Measurements from ENCODE around the gene CADPS2.
"Not testable (repeated sequence)": the region's sequence is repeated elsewhere in the genome, so short reads cannot be mapped to it uniquely, and the experiment has no call there.

Gene CADPS2

GRCh38 chr7:122849322-122849956, 36.8 kb downstream of the CADPS2 start:
- DNase-seq: no peak

- DNase-seq: no peak
Observed at GRCh38 chr7:122847871-122848473, 38.3 kb downstream of the CADPS2 start.

GRCh38 chr7:122846591-122846990, 39.7 kb downstream of the CADPS2 start:
- no peak for DNase-seq

- no peak for DNase-seq
Observed at GRCh38 chr7:122845286-122845685, 41.0 kb downstream of the CADPS2 start.

- no peak for DNase-seq
Observed at GRCh38 chr7:122844191-122844988, 41.9 kb downstream of the CADPS2 start.

- DNase-seq: no peak
Observed at GRCh38 chr7:122842971-122843370, 43.3 kb downstream of the CADPS2 start.

- DNase-seq: not testable (repeated sequence)
Observed at GRCh38 chr7:122836286-122836685, 50.0 kb downstream of the CADPS2 start.

- not testable (repeated sequence) for DNase-seq
Observed at GRCh38 chr7:122834571-122834942, 51.7 kb downstream of the CADPS2 start.

- DNase-seq: no peak
Observed at GRCh38 chr7:122833888-122834570, 52.2 kb downstream of the CADPS2 start.

GRCh38 chr7:122831436-122831835, 54.8 kb downstream of the CADPS2 start:
- DNase-seq: no peak

GRCh38 chr7:122829962-122830361, 56.3 kb downstream of the CADPS2 start:
- no peak for DNase-seq

GRCh38 chr7:122827763-122828162, 58.5 kb downstream of the CADPS2 start:
- no peak for DNase-seq

- no peak for DNase-seq
Observed at GRCh38 chr7:122813845-122814244, 72.4 kb downstream of the CADPS2 start.

GRCh38 chr7:122803851-122804250, 82.4 kb downstream of the CADPS2 start:
- no peak for DNase-seq

GRCh38 chr7:122803323-122803722, 82.9 kb downstream of the CADPS2 start:
- peak in 1 of 2 experiments; percentile 7 for DNase-seq

GRCh38 chr7:122802301-122802751, 83.9 kb downstream of the CADPS2 start:
- DNase-seq: no peak

- no peak for DNase-seq
Observed at GRCh38 chr7:122791959-122792545, 94.2 kb downstream of the CADPS2 start.

- DNase-seq: no peak
Observed at GRCh38 chr7:122790591-122790990, 95.7 kb downstream of the CADPS2 start.

- DNase-seq: no peak
Observed at GRCh38 chr7:122790132-122790531, 96.1 kb downstream of the CADPS2 start.

GRCh38 chr7:122789156-122789555, 97.1 kb downstream of the CADPS2 start:
- no peak for DNase-seq

GRCh38 chr7:122770686-122771335, 115.4 kb downstream of the CADPS2 start:
- no peak for DNase-seq

GRCh38 chr7:122768827-122769226, 117.4 kb downstream of the CADPS2 start:
- DNase-seq: no peak
